Sigmoid colon (tissue), 3 donors: ENCODE measurements around the gene RASAL1.

ENCODE experiments used
- CTCF ChIP-seq, 4 experiments: fragments of 450-650 bp in 3 of 4; fragments of 200-600 bp in 1 of 4; IDR thresholded peaks; one replicate each; pipeline ENCODE4 v1.5.1; 2016 to 2019; ENCODE audit warnings: antibody characterized with exemption in 4 of 4, mild to moderate bottlenecking in 3 of 4, moderate library complexity in 2 of 4
- POLR2A ChIP-seq, 2 donors: fragments of 450-650 bp; IDR thresholded peaks; one replicate each; pipeline ENCODE4 v1.6.1; 2016; ENCODE audit warnings: antibody characterized with exemption in 2 of 2, mild to moderate bottlenecking in 2 of 2, moderate library complexity in 2 of 2

- TF ChIP-seq POLR2A (IDR thresholded peaks at IDR 0.05): no peak
- no peak for TF ChIP-seq CTCF (IDR thresholded peaks at IDR 0.05)
Measured at GRCh38 chr12:113129664-113130456, 5.7 kb downstream of the RASAL1 start.
